Spleen (tissue), 7 donors: ENCODE results near the gene ANKRD29.

Experiments
- POLR2A ChIP-seq, 3 donors: fragments of 450-650 bp; IDR thresholded peaks; one replicate each; pipeline ENCODE4 v1.5.1; 2017; ENCODE audit warnings: antibody characterized with exemption in 3 of 3, mild to moderate bottlenecking in 1 of 3
- POLR2AphosphoS5 ChIP-seq, 3 donors: sonication (generic); formaldehyde crosslinking; IDR thresholded peaks; one replicate each; pipeline ENCODE4 v1.5.1; 2017; ENCODE audit warnings: antibody characterized with exemption in 3 of 3
- TF ChIP-seq, protein P1 (sequence below), 11 experiments: fragments of 200-600 bp in 7 of 11; fragments of 450-650 bp in 4 of 11; sonication (generic) in 4 of 11; IDR thresholded peaks in 8 of 11; conservative IDR thresholded peaks in 3 of 11; 1 replicate in 7 of 11; 2 replicates in 4 of 11; pipeline versions ENCODE4 v1.4.0 to v1.8.0; 2016 to 2021; ENCODE audit warnings: antibody characterized with exemption in 11 of 11, inconsistent platforms in 4 of 11, mild to moderate bottlenecking in 1 of 11
- donor health status: DM: no; HTN: no; CAD: no; lungs with moderate emphysema.
- donor health status: DM: no; HTN: no; CAD: no.
- donor health status: DM: no; HTN: no; CAD: no.

- TF ChIP-seq POLR2AphosphoS5 (IDR thresholded peaks at IDR 0.05), result no peak
- TF ChIP-seq, protein P1, sequence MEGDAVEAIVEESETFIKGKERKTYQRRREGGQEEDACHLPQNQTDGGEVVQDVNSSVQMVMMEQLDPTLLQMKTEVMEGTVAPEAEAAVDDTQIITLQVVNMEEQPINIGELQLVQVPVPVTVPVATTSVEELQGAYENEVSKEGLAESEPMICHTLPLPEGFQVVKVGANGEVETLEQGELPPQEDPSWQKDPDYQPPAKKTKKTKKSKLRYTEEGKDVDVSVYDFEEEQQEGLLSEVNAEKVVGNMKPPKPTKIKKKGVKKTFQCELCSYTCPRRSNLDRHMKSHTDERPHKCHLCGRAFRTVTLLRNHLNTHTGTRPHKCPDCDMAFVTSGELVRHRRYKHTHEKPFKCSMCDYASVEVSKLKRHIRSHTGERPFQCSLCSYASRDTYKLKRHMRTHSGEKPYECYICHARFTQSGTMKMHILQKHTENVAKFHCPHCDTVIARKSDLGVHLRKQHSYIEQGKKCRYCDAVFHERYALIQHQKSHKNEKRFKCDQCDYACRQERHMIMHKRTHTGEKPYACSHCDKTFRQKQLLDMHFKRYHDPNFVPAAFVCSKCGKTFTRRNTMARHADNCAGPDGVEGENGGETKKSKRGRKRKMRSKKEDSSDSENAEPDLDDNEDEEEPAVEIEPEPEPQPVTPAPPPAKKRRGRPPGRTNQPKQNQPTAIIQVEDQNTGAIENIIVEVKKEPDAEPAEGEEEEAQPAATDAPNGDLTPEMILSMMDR (IDR thresholded peaks at IDR 0.05 in 8 of 11, conservative IDR thresholded peaks at IDR 0.05 in 3 of 11), result no peak
- no peak for TF ChIP-seq POLR2A (IDR thresholded peaks at IDR 0.05)
Measured at GRCh38 chr18:23643815-23644490, 18.8 kb downstream of the ANKRD29 start.
